NAMALWA (cell line): ENCODE measurements around the gene RASSF5.
A peak's percentile ranks its signal among the peaks of the same experiment; 100 is the strongest.

Experiments
- DNase-seq: peaks from one replicate; pipeline ENCODE4 v3.0.0-alpha.2; 2015; ENCODE audit warnings: low spot score

Gene RASSF5

GRCh38 chr1:206507284-206508129 is at the start of gene RASSF5:
Gene RASSF5, plus strand, starts transcription at chr1:206507531. Its CDS starts 72 bp downstream, at chr1:206507603.
- DNase-seq: no peak

GRCh38 chr1:206459703-206460102 is 47.6 kb upstream of the RASSF5 start:
- DNase-seq: no peak

GRCh38 chr1:206460836-206461426 is 46.4 kb upstream of the RASSF5 start:
- no peak for DNase-seq

GRCh38 chr1:206461602-206462455 is 45.5 kb upstream of the RASSF5 start:
- DNase-seq: peak; percentile 84

GRCh38 chr1:206463137-206463536 is 44.2 kb upstream of the RASSF5 start:
- no peak for DNase-seq

- DNase-seq: no peak
These were observed 43.4 kb upstream of the RASSF5 start for GRCh38 chr1:206463911-206464310.

- DNase-seq: no peak
These were observed 42.8 kb upstream of the RASSF5 start for GRCh38 chr1:206464456-206464964.

- no peak for DNase-seq
These were observed 41.4 kb upstream of the RASSF5 start for GRCh38 chr1:206465951-206466350.

GRCh38 chr1:206466840-206467649 is 40.3 kb upstream of the RASSF5 start:
- no peak for DNase-seq

- peak; percentile 24 for DNase-seq
These were observed 39.4 kb upstream of the RASSF5 start for GRCh38 chr1:206467915-206468314.

GRCh38 chr1:206468571-206468970 is 38.8 kb upstream of the RASSF5 start:
- DNase-seq: peak; percentile 33

GRCh38 chr1:206469411-206469932 is 37.9 kb upstream of the RASSF5 start:
- DNase-seq: peak; percentile 17

GRCh38 chr1:206469933-206470691 is 37.2 kb upstream of the RASSF5 start, which contains the start of gene IKBKE:
Gene IKBKE, plus strand, starts transcription at chr1:206470476. Its CDS starts 2,752 bp downstream, at chr1:206473228.
- DNase-seq: peak; percentile 86

GRCh38 chr1:206470692-206471414 is 36.5 kb upstream of the RASSF5 start:
- peak; percentile 78 for DNase-seq

GRCh38 chr1:206471415-206471801 is 35.9 kb upstream of the RASSF5 start:
- peak; percentile 57 for DNase-seq

- DNase-seq: no peak
These were observed 35.3 kb upstream of the RASSF5 start for GRCh38 chr1:206472024-206472423.

GRCh38 chr1:206472454-206472853 is 34.9 kb upstream of the RASSF5 start:
- DNase-seq: peak; percentile 28

GRCh38 chr1:206472886-206473285 is 34.4 kb upstream of the RASSF5 start:
- peak; percentile 28 for DNase-seq

- DNase-seq: no peak
These were observed 31.3 kb upstream of the RASSF5 start for GRCh38 chr1:206476058-206476457.

- no peak for DNase-seq
These were observed 30.7 kb upstream of the RASSF5 start for GRCh38 chr1:206476591-206476990.
